OCI-LY1 (cell line): ENCODE measurements around the gene RRN3.

Experiments used
- EZH2 ChIP-seq: fragments of 200-600 bp; sonication (generic), shearing (Covaris generic); IDR thresholded peaks from 2 replicates; pipeline ENCODE4 v1.8.0; 2017; ENCODE audit warnings: borderline replicate concordance, mixed run types, mild to moderate bottlenecking, antibody characterized with exemption, low read length, moderate library complexity, mixed read lengths
- TF ChIP-seq, protein P1 (sequence below): fragments of 200-600 bp; sonication (generic), shearing (Covaris generic); IDR thresholded peaks from 2 replicates; pipeline ENCODE4 v1.5.1; 2017; ENCODE audit warnings: mild to moderate bottlenecking, antibody characterized with exemption, low read length, moderate library complexity, mixed read lengths

DNA sequence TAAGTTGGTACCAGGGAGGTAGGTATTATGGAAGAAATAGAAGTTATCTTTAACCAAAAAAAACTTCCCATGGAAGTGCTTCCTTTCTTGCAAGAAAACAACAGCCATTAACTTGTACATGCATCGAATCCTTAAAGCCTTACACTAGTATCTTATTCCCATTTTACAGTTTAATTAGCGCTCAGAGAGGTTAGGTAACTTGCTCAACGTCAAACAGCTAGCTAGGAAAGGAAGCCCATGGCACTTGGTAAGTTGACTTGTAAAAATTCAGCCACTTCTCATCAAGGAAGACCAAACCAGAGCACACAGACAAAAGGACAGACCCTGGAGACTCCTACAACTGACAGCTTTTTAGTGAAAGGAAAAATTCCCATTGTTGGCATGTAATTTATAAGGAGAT, 34.7 kb downstream of the RRN3 start:
- TF ChIP-seq, protein P1, sequence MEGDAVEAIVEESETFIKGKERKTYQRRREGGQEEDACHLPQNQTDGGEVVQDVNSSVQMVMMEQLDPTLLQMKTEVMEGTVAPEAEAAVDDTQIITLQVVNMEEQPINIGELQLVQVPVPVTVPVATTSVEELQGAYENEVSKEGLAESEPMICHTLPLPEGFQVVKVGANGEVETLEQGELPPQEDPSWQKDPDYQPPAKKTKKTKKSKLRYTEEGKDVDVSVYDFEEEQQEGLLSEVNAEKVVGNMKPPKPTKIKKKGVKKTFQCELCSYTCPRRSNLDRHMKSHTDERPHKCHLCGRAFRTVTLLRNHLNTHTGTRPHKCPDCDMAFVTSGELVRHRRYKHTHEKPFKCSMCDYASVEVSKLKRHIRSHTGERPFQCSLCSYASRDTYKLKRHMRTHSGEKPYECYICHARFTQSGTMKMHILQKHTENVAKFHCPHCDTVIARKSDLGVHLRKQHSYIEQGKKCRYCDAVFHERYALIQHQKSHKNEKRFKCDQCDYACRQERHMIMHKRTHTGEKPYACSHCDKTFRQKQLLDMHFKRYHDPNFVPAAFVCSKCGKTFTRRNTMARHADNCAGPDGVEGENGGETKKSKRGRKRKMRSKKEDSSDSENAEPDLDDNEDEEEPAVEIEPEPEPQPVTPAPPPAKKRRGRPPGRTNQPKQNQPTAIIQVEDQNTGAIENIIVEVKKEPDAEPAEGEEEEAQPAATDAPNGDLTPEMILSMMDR = no peak
- no peak for TF ChIP-seq EZH2
